GM12891 (cell line): Measurements from ENCODE around the gene KRT9.

ENCODE experiments used
- POLR2A ChIP-seq: IDR thresholded peaks from 2 replicates; pipeline ENCODE4 v1.6.1; 2011; ENCODE audit warnings: low read depth, low read length, control low read depth
- POLR2AphosphoS5 ChIP-seq: IDR thresholded peaks from 2 replicates; pipeline ENCODE4 v1.6.1; 2011; ENCODE audit warnings: low read depth, low read length, control low read depth
- SPI1 ChIP-seq: IDR thresholded peaks from 2 replicates; pipeline ENCODE4 v1.6.1; 2011; ENCODE audit warnings: low read depth, low read length, control low read depth
- TAF1 ChIP-seq: IDR thresholded peaks from 2 replicates; pipeline ENCODE4 v1.6.1; 2011; ENCODE audit warnings: low read depth, low read length, control low read depth

GRCh38 chr17:41553987-41554680 lies 17.7 kb downstream of the KRT9 start:
- TF ChIP-seq POLR2A (no peak), POLR2AphosphoS5 (no peak), TAF1 (no peak), SPI1 (no peak)
